Thymus (tissue), 11 donors: ENCODE data around the gene MRPL55. TPM values are rescaled to one million over a fixed set of nuclear protein-coding genes. Genes with fewer than 3 reads are reported as not detected.

Experiments used
- DNase-seq, 9 donors: peaks; one replicate each; pipeline ENCODE4 v3.0.0-alpha.2; 2013; ENCODE audit warnings: low spot score in 9 of 9, low read depth in 6 of 9, missing footprints in 1 of 9
- H3K27ac ChIP-seq, 2 donors: one replicate each; pipeline ENCODE4 v1.5.1; 2013; ENCODE audit warnings: control low read depth in 1 of 2, low read depth in 1 of 2, low read length in 1 of 2, mild to moderate bottlenecking in 1 of 2, moderate library complexity in 1 of 2
- H3K27me3 ChIP-seq, 2 donors: one replicate each; pipeline ENCODE4 v1.5.1; 2013; ENCODE audit warnings: low read length in 1 of 2; ENCODE audit not compliant: control insufficient read depth in 2 of 2, insufficient read depth in 1 of 2
- H3K36me3 ChIP-seq, 2 donors: one replicate each; pipeline ENCODE4 v1.5.1; 2013; ENCODE audit warnings: low read length in 1 of 2, mild to moderate bottlenecking in 1 of 2, moderate library complexity in 1 of 2; ENCODE audit not compliant: control insufficient read depth in 2 of 2, insufficient read depth in 2 of 2
- H3K4me1 ChIP-seq, 2 donors: one replicate each; pipeline ENCODE4 v1.5.1; 2013; ENCODE audit warnings: low read length in 2 of 2; ENCODE audit not compliant: control insufficient read depth in 2 of 2, insufficient read depth in 2 of 2
- H3K4me3 ChIP-seq, 2 donors: one replicate each; pipeline ENCODE4 v1.5.1; 2013; ENCODE audit warnings: low read length in 2 of 2, control low read depth in 1 of 2, mild to moderate bottlenecking in 1 of 2
- H3K9me3 ChIP-seq, 2 donors: one replicate each; pipeline ENCODE4 v1.5.1; 2013; ENCODE audit warnings: low read length in 1 of 2, mild to moderate bottlenecking in 1 of 2; ENCODE audit not compliant: control insufficient read depth in 2 of 2, insufficient read depth in 1 of 2
- WGBS: extraction: QIAGEN DNeasy Blood & Tissue Kit; methylation state at CpG from one replicate; pipeline ENCODE4 v1.1.7; 2013; 5-methylcytosine and 5-hydroxymethylcytosine counted together
- polyA plus RNA-seq: library from polyadenylated mRNA; stranded (reverse); fragments of 200-250 nt; gene quantifications from one replicate; pipeline ENCODE4 v1.2.3, GENCODE V29; 2013
- total RNA-seq: library from RNA; stranded (reverse); fragments of 120-200 nt; gene quantifications from one replicate; pipeline ENCODE4 v1.2.4, GENCODE V29; 2013
- donor health status: healthy.

The MRPL55 gene
- total and polyA plus RNA-seq, 2 donors: 58.5 to 96.7 TPM

GRCh38 chr1:228139406-228139930, 30.4 kb upstream of the MRPL55 start:
- peaks cover 0 to 15% of the 10 kb centered on the region in 2 donors for H3K36me3 ChIP-seq
- peak overlapping the region; percentile 57 to 99 for H3K4me3 ChIP-seq
- H3K27ac ChIP-seq: peak overlapping the region; percentile 92 to 96
- 26% methylated on average over 30 of the region's 30 CpGs for WGBS
- no peak for DNase-seq
- H3K9me3 ChIP-seq: peaks cover 0 to 14% of the 10 kb centered on the region in 2 donors
- peaks cover 0 to 6% of the 10 kb centered on the region in 2 donors for H3K27me3 ChIP-seq
- H3K4me1 ChIP-seq: peaks cover 39 to 55% of the 10 kb centered on the region in 2 donors

DNA sequence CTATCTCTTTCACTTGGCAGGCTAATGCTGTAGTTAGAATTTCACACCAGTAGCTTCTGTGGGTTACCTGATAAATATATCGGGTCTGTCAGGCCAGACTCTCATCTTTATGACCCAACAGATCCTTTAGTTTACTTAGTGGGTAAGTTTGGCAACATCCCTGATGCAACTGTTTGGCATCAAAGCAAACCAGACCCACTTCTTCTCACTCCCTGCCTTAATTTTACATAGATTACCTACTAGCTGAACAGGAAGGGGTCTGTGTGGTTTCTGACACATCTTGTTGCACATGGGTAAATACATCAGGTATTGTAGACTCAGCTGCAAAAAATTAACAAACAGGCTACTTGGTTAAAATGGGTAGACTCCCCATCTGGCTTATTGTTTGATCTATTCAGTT, 27.8 kb upstream of the MRPL55 start:
- peaks cover 15 to 29% of the 10 kb centered on the region in 2 donors for H3K4me1 ChIP-seq
- DNase-seq: peak in 1 of 9 donors; percentile 62
- H3K9me3 ChIP-seq: peaks cover 0 to 2% of the 10 kb centered on the region in 2 donors
- H3K4me3 ChIP-seq: no peak overlapping the region
- peaks cover 0 to 8% of the 10 kb centered on the region in 2 donors for H3K27me3 ChIP-seq
- peak overlapping the region in 1 of 2 donors; percentile 6 for H3K27ac ChIP-seq
- 80% methylated on average over 1 of the region's 1 CpG for WGBS
- H3K36me3 ChIP-seq: peaks cover 0 to 6% of the 10 kb centered on the region in 2 donors

GRCh38 chr1:228134591-228134990, 25.5 kb upstream of the MRPL55 start:
- Histone ChIP-seq H3K4me3 (no peak overlapping the region), H3K9me3 (no peaks in the 10 kb centered on the region), H3K4me1 (peaks cover 8 to 22% of the 10 kb centered on the region in 2 donors), H3K27ac (no peak overlapping the region), H3K27me3 (peaks cover 0 to 10% of the 10 kb centered on the region in 2 donors), H3K36me3 (no peaks in the 10 kb centered on the region)
- DNase-seq: no peak
- WGBS: 95% methylated on average over 12 of the region's 12 CpGs

DNA sequence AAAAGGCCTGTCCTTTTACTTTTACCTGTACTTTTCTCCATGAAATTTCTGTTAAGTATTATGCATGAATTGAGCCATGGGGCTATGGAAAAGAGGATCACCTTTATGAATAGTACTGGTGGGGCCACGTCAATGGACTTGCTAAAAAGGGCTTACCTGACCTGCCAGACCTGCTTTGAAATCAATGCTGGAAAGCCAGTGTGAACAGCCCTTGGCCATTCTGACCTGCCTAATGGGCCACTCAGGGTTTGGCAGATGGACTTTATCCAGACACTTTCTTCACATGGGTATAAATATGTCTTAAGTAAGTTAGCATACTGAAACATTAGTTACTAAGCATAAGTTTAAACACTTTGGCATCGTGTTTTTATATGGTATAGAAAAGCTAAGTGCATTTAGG, 22.7 kb upstream of the MRPL55 start:
- Histone ChIP-seq H3K27me3 (peaks cover 0 to 10% of the 10 kb centered on the region in 2 donors), H3K4me1 (peaks cover 2 to 9% of the 10 kb centered on the region in 2 donors), H3K9me3 (no peaks in the 10 kb centered on the region), H3K36me3 (no peaks in the 10 kb centered on the region), H3K4me3 (no peak overlapping the region), H3K27ac (no peak overlapping the region)
- DNase-seq: no peak
- WGBS: 93% methylated on average over 2 of the region's 2 CpGs

GRCh38 chr1:228125185-228125584, 16.1 kb upstream of the MRPL55 start:
- Histone ChIP-seq H3K4me3 (no peak overlapping the region), H3K36me3 (no peaks in the 10 kb centered on the region), H3K27ac (no peak overlapping the region), H3K9me3 (no peaks in the 10 kb centered on the region), H3K27me3 (peaks cover 0 to 7% of the 10 kb centered on the region in 2 donors), H3K4me1 (no peaks in the 10 kb centered on the region)
- WGBS: 89% methylated on average over 5 of the region's 5 CpGs
- no peak for DNase-seq

DNA sequence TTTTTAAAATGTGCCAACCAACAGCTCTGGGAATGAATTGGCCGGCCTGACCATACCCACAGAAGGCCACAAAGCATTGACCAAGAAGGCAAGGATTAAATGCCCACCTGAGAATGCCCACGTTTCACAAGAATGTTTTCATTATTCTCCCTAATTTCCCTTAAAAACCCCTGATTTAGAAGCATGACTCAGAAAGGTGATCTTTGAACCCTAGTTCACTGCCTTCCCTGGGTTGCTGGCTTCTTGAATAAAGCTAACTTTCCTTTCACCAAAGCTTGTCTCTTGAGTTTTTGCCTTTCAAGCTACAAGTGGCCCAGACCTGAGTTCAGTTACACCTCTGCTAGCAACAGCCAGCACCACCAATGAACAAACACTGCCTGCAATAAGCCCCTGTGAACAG, 14.4 kb upstream of the MRPL55 start:
- WGBS: 90% methylated on average over 2 of the region's 2 CpGs
- Histone ChIP-seq H3K27me3 (peaks cover 0 to 5% of the 10 kb centered on the region in 2 donors), H3K36me3 (no peaks in the 10 kb centered on the region)

DNA sequence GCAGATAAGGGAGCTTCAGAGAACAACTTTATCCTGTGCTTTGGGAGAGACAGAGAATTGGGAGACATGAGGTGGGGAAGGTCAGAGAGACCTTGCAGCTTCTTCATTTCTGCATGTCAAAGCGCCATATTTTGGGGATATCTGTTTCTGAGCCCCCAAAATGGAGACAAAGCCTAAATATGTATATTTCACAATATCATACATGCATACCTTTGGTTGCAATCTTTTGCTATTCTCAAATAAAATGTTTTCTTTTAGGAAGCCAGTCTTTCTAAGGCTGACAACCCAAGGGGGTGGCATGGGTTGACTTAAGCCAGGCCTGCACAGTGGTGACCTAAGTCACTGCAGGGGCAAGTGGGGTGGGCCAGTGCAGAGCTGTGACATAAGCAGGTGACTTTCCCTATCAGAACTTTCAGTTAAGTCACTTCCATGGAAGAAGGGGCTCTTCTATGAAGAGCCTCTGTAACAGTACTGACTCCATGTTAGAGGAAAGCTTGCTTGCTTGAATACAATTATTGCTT, 13.9 kb upstream of the MRPL55 start:
- Histone ChIP-seq H3K36me3 (no peaks in the 10 kb centered on the region), H3K27ac (no peak overlapping the region), H3K4me3 (no peak overlapping the region), H3K9me3 (peaks cover 0 to 5% of the 10 kb centered on the region in 2 donors), H3K4me1 (no peaks in the 10 kb centered on the region), H3K27me3 (peaks cover 0 to 5% of the 10 kb centered on the region in 2 donors)
- DNase-seq: no peak
- 90% methylated on average over 1 of the region's 1 CpG for WGBS

More for the DNA sequence above, 14.4 kb upstream of the MRPL55 start:
- Histone ChIP-seq H3K4me1 (no peaks in the 10 kb centered on the region), H3K4me3 (no peak overlapping the region), H3K9me3 (peaks cover 0 to 3% of the 10 kb centered on the region in 2 donors), H3K27ac (no peak overlapping the region)
- DNase-seq: no peak

DNA sequence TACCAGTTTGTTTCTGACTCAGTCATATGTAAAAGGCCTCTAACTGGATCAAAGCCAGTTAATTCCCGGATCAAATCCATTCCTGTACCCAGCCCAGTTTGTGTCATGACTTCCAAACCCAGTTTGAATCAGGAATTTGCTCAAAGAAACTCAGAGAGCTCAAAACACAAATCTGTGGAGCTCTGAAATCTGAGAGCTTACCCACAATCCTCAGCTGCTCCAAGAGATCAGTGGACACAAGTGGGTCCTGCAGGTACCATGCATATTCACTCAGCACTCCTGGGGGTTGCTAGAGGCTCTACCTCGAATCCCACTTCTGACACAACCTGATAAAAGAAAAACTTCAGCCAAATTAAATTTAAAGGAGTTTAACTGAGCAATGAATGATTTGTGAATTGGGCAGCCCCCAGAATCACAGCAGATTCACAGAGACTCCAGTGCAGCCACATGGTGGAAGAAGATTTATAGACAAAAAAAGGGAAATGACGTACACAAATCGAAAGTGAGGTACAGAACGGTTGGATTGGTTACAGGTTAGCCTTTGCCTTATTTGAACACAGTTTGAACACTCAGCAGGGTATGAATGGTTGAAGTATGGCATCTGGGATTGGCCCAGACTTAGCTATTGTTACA, 11.9 kb upstream of the MRPL55 start:
- H3K36me3 ChIP-seq: no peaks in the 10 kb centered on the region
- no peak for DNase-seq
- peaks cover 0 to 5% of the 10 kb centered on the region in 2 donors for H3K27me3 ChIP-seq
- WGBS: 52% methylated on average over 5 of the region's 5 CpGs
- no peak overlapping the region for H3K27ac ChIP-seq
- H3K4me3 ChIP-seq: no peak overlapping the region
- H3K9me3 ChIP-seq: peaks cover 0 to 5% of the 10 kb centered on the region in 2 donors
- no peaks in the 10 kb centered on the region for H3K4me1 ChIP-seq

GRCh38 chr1:228120351-228120750, 11.3 kb upstream of the MRPL55 start:
- 91% methylated on average over 1 of the region's 1 CpG for WGBS
- Histone ChIP-seq H3K27ac (no peak overlapping the region), H3K9me3 (peaks cover 0 to 5% of the 10 kb centered on the region in 2 donors), H3K4me3 (no peak overlapping the region), H3K36me3 (no peaks in the 10 kb centered on the region), H3K27me3 (peaks cover 0 to 5% of the 10 kb centered on the region in 2 donors), H3K4me1 (no peaks in the 10 kb centered on the region)
- DNase-seq: no peak
